Activated T-cell treated with anti-CD3 and anti-CD28 coated beads for 48 hours (primary cell): ENCODE measurements around the gene TOMM70.

ENCODE experiments used
- DNase-seq: peaks from one replicate; pipeline ENCODE4 v3.0.0-alpha.2; 2020; ENCODE audit warnings: low read depth

TOMM70 gene

DNA sequence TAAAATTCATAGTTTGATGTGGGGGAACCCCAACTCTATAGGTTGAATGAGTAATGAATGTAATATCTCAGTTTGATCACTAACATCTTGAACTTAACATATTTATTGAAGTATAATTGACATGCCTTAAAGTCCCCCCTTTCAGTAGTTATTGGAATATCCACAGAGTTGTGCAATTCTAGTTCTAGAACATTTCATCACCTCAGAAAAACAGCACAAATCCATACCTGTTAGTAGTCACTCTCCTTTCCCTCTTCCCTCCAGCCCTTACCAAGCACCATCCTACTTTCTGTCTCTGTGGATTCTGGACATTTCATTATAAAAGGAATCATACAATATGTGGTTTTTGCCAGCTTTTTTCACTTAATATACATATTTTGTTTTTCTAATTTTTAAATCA is 75.1 kb downstream of the TOMM70 start:
- no peak for DNase-seq

DNA sequence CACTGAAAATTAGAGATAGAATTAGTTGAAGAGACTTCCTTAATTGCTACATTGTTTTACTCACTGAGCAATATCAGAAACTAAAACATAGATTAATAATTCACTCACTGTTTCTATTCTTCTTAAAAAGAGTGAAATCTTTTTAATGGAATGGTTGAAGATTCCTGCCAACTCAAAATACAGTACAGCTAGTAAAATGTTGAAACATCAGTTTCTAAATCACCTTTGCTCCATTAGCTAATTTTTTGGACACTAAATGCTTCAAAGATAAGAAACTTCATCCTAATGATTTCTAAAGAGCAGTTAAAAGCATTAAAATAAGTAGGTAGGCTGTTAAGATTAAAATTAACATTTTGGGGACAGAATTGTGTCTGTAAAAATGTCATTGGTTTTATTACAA is 76.8 kb downstream of the TOMM70 start:
- no peak for DNase-seq

DNA sequence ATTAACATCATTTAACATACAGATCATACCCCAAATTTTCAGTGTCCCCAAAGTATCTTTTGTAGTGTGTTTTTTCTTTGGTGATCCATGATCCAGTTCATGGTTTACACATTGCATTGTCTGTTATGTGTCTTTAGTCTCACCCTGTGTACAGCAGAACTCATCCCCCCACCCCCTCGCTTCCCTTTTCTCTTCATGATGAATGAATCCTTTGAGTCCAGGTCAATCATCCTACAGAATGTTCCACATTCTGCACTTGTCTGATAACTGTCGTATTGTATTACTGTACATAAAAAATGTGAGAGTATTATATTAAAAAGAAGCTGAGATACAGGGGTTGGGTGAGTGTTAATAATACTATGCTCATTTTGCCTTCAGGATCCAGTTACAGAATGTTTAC is 80.9 kb downstream of the TOMM70 start:
- DNase-seq = no peak

DNA sequence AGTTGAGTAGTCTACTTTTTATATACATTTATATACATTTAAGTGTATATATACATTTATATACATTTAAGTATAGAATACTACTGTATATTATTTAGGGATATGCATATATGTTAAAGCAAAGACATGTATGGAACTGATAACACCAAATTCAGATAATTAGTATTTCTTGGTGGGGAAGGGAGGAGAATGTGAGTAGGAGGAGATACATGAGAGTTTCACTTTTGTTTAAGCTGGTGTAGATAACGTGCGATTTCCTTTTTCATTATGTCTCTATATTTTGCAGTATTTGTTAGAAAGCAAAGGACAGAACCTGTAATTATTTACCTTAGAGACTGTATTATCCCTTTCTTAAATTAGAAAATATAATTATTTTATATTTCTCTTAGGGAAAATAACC is 83.0 kb downstream of the TOMM70 start:
- DNase-seq = no peak

DNA sequence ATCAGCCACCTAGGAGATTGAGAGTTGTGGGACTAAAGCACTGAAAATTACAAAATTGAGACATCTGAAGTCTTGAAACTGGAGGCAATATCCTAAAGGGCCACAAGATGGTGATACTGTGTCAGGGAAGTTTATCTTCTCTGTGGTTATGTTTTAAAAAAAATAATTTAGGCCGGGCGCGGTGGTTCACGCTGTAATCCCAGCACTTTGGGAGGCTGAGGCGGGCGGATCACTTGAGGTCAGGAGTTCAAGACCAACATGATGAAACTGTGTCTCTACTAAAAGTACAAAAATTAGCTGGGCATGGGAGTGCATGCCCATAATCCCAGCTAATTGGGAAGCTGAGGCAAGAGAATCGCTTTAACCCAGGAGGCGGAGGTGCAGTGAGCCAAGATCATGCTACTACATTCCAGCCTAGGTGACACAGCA is 84.2 kb downstream of the TOMM70 start:
- DNase-seq = no peak
